GOT3 (cell line): ENCODE measurements around the gene KCTD18.

Source experiments
- DNase-seq: peaks from one replicate; lab custom pipeline; 2025; ENCODE audit warnings: mixed read lengths; lab: John Stamatoyannopoulos, UW

Gene KCTD18

GRCh38 chr2:200509612-200510433, at the start of gene KCTD18:
TSS of gene KCTD18 (minus strand) at chr2:200510068. CDS start at chr2:200507016, 3,052 bp downstream.
- peak; percentile 68 for DNase-seq

GRCh38 chr2:200540793-200541192, 30.9 kb upstream of the KCTD18 start:
- no peak for DNase-seq

GRCh38 chr2:200538139-200538538, 28.3 kb upstream of the KCTD18 start:
- DNase-seq = no peak

- no peak for DNase-seq
Observed at GRCh38 chr2:200534572-200534971, 24.7 kb upstream of the KCTD18 start.

- no peak for DNase-seq
Observed at GRCh38 chr2:200533754-200534153, 23.9 kb upstream of the KCTD18 start.

- DNase-seq = no peak
Observed at GRCh38 chr2:200528228-200528627, 18.4 kb upstream of the KCTD18 start.

GRCh38 chr2:200525882-200526651, 16.2 kb upstream of the KCTD18 start, which contains the start of gene SGO2:
TSS of gene SGO2 (plus strand) at chr2:200526207. CDS start at chr2:200532976, 6,769 bp downstream.
- peak; percentile 83 for DNase-seq

GRCh38 chr2:200525551-200525881, 15.6 kb upstream of the KCTD18 start:
- DNase-seq = no peak

- no peak for DNase-seq
Observed at GRCh38 chr2:200525066-200525465, 15.2 kb upstream of the KCTD18 start.

GRCh38 chr2:200523604-200524003, 13.7 kb upstream of the KCTD18 start:
- no peak for DNase-seq

GRCh38 chr2:200523158-200523557, 13.3 kb upstream of the KCTD18 start:
- DNase-seq = no peak

- DNase-seq = no peak
Observed at GRCh38 chr2:200515155-200515554, 5.3 kb upstream of the KCTD18 start.

GRCh38 chr2:200509235-200509611, 645 bp downstream of the KCTD18 start:
- DNase-seq = no peak

GRCh38 chr2:200507179-200507578, 2.7 kb downstream of the KCTD18 start:
- DNase-seq = no peak

GRCh38 chr2:200506679-200507078, 3.2 kb downstream of the KCTD18 start:
- no peak for DNase-seq

GRCh38 chr2:200502196-200502595, 7.7 kb downstream of the KCTD18 start:
- no peak for DNase-seq

GRCh38 chr2:200498402-200499162, 11.3 kb downstream of the KCTD18 start:
- no peak for DNase-seq

GRCh38 chr2:200496696-200497095, 13.2 kb downstream of the KCTD18 start:
- DNase-seq = no peak

- no peak for DNase-seq
Observed at GRCh38 chr2:200494048-200494447, 15.8 kb downstream of the KCTD18 start.

GRCh38 chr2:200492656-200493055, 17.2 kb downstream of the KCTD18 start:
- no peak for DNase-seq

- no peak for DNase-seq
Observed at GRCh38 chr2:200490001-200490400, 19.9 kb downstream of the KCTD18 start.

- DNase-seq = no peak
Observed at GRCh38 chr2:200488169-200488568, 21.7 kb downstream of the KCTD18 start.
